Right kidney (tissue), 1 donor: Measurements from ENCODE around the gene CDK14.
"Not testable (repeated sequence)": the region's sequence is repeated elsewhere in the genome, so short reads cannot be mapped to it uniquely, and the experiment has no call there.

ENCODE experiments used
- DNase-seq: peaks from one replicate; pipeline ENCODE4 v3.0.0-alpha.2; 2016

The CDK14 gene

DNA sequence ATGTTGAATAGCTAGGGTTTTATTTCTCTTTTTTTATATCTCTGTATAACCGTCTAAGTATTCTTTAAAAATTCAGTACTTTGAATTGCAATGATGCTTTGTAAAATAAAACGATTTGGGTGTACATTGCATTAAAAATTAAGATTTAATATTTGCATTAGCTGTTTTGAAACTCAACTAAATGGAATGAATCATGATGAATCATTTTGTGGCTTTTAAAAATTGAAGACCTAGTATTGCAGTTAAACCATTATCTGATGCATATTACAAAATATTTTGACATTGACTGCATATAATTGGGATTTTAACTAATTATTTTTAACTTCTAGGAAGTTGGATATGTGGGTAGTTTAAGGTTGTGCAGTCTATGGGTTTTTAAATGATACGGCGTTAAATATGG, 314.0 kb downstream of the CDK14 start:
- no peak for DNase-seq

DNA sequence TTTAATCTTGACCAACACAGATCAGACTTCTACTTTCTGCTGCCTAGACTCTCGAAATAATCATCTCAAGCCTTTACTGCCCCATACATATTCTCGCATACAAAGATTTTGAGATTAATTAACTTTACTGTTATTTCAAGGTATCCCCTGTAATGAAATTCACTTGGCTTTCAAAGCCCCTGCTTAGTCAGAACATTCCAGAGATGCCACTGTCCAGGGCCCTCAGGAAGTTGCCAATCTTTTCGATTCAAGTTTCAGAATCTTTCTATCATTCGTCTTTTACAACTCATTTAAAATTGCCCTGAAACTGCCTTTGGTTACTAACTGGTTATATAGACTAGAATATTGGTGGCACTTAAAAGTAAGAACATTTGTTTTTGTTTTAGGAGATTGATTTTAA, 320.2 kb downstream of the CDK14 start:
- no peak for DNase-seq

DNA sequence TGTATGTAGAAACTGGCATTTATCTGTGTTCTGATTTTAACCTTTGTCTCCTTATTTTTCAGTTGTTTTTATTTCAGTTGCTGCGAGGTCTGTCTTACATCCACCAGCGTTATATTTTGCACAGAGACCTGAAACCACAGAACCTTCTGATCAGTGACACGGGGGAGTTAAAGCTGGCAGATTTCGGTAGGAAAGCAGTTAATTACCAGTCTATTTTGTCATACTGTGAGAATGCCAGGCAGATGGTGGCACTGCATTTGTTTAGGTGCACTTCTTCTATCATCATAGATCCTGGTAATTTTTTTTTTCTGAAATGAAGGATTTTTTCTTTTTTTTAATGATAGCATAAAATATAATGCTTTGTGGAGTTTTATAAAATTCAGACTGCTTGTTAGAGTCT, 321.4 kb downstream of the CDK14 start:
- no peak for DNase-seq

DNA sequence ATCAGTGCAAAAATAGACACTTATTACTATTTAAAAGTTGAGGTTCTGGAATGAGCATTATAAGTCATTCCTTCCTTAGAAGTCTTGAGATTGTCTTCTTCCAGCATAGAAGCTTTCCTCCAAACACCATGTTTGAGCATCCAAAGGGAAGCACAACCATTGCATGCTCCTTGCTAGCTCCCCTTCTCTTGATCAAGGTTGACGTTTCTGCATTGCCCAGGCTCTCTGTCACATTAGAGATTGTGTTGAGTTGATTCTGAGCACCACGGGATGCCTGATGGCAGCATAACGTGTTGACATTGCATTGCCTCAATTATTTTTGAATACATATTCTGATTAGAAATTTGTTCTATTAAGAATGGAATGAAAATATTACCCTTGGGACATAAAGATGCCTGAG, 322.2 kb downstream of the CDK14 start:
- DNase-seq: no peak

DNA sequence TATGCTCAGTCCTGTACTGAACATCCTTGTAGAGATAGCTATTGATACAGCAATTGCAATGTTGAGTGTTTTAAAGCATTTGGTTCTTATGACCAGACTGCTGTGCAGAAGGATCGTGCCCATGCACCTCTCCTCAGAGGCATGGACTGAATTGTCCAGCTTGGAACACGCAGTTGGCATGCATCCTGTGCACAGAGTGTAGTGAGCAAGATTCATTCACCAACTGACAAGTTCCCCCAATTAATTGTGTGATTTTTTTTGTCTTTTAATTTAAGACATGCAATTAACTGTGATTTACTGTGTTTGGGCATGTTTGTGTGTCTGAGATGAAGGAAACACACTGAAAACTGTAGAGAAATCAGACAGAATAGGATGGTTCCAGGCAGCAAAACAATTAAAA, 323.7 kb downstream of the CDK14 start:
- DNase-seq: no peak

DNA sequence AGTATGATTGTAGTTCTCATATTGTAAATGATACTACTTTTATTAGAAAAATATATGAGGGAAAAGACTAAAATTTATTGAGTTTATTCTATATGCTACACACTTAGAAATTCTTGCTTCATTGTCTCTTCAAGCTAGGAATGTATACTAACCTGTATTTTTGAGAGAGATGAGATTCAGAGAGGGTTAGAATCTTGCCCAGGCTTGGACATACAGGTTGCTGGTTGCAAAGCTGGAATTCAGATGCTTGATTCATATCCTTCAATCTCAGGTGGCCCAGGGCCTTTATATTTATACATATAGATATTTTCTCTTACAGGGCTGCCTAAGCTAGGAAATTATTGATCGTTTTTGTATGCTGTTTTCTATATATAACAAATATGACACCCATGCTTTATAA, 324.2 kb downstream of the CDK14 start:
- DNase-seq: no peak

DNA sequence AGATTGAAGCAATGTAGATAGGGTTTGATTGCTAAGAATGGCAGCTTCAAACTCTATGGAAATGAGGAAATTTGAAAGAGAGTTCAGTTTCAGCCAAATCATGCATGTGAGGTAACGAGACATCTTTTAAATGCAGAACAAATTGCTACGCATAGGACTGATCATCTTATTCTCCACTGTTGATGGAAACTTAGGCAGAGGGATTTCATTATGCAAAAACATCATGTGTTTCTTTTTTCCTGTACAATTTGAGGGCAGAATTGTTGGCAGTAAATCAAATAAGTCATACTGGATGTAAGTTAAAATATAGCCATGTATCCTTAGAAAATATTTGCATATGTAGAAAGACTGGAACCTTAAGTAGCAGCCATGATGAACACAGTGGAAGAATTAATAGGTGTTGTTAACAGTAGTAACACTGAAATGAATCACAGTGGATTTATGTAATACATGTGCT, 327.4 kb downstream of the CDK14 start:
- no peak for DNase-seq

DNA sequence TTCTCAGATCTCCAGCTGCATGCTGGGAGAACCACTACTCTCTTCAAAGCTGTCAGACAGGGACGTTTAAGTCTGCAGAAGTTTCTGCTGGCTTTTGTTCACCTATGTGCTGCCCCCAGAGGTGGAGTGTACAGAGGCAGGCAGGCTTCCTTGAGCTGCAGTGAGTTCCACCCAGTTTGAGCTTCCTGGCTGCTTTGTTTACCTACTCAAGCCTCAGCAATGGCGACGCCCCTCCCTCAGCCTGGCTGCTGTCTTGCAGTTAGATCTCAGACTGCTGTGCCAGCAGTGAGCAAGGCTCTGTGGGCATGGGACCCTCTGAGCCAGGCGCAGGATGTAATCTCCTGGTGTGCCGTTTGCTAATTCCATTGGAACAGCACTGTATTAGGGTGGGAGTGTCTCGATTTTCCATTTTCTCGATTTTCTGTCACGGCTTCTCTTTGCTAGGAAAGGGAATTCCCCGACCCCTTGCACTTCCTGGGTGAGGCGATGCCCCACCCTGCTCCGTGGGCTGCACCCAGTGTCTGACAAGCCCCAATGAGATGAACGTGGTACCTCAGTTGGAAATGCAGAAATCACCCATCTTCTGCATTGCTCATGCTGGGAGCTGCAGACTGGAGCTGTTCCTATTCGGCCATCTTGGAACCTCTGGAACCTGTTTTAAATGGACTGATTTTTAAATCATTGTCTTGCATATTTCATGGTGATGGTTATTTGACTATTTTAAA, 332.7 kb downstream of the CDK14 start:
- DNase-seq: not testable (repeated sequence)

DNA sequence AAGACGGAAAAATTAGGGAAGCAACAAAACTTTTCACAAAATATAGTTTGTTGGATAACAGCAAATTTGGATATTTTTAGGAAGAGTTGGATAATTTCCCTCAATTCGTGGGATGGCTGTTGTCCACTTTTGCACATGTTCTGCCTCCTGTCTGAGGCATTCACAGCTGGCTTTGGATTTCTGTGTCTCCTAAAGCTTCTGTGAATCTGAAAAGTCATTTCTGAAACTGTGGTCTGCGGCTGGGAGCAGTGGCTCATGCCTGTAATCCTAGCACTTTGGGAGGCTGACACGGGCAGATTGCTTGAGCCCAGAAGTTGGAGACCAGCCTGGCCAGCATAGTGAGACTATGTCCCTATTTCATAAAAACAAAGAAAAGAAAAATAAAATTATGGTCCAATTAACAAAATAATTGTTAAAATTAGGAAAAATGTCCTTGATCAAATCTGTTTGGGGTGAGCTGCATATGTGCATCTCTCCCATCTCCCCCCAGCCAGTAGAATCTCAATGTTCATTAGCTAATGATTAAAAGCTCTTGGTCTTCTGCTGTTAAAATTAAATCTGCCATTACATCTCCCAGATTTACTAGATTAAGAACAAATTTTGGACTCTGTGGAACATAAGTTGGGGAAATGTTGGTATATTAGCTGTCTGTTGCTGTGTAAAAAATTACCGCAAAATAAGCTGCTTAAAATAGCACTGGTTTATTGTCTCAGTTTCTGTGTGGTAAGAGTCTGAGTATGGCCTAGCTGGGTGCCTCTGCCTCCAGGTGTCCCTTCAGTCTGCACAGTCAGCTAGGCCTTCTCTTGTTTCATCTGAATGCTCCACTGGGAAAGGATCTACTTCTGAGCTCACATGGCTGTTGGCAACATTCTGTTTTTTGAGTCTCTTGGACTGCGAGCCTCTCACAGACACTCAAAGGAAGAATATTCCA, 336.1 kb downstream of the CDK14 start:
- DNase-seq: no peak

DNA sequence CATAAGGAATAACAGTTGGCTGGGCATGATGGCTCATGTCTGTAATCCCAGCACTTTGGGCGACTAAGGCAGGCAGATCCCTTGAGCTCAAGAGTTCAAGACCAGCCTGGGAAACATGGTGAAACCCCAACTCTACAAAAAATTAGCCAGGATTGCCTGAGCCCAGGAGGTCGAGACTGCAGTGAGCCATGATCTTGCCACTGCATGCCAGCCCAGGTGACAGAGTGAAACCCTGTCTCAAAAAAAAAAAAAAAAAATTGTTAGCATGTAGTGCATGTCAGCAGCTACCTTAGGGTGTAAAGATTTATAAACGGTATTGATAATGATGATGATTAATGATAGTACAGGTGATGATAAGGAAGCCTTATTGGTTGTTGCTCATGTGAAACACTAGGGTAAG, 336.9 kb downstream of the CDK14 start:
- DNase-seq: no peak

DNA sequence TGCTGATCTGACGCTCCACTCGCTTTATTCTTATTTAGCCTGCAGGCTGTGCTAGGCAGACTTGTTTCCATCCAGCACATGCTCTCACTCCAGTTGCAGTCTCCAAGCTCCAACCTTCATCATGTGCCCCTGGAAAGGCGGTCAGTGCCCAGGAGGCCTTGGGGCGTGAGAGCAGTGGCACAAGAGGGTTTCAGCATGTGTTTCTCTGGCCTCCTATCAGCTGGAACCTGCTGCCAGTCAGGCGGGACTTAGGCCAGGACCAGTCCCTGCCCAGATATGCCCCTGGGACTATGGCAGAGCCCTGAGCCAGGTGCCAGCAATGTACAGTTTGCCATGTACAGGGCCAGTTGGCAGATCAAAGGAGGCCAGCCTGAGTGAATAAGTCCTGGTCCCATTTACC, 337.9 kb downstream of the CDK14 start:
- no peak for DNase-seq

DNA sequence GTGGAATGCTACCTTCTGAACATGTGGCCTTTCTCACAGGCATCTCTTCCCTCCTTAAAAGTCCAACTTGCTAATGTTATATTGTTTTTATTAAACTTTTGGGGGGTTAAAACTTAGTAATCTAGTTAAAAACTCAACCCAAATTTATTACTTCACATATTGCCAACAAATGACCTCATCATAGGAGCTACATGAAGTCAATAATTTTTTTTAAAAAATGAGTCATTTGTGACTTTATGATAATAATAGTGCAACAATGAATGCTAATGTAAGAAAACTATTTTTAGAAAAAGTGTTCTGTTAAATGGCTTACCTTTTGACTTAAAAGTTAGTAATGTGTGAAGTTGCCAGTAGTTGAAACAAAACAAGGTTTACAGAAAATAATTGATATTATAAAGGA, 342.2 kb downstream of the CDK14 start:
- DNase-seq: no peak

DNA sequence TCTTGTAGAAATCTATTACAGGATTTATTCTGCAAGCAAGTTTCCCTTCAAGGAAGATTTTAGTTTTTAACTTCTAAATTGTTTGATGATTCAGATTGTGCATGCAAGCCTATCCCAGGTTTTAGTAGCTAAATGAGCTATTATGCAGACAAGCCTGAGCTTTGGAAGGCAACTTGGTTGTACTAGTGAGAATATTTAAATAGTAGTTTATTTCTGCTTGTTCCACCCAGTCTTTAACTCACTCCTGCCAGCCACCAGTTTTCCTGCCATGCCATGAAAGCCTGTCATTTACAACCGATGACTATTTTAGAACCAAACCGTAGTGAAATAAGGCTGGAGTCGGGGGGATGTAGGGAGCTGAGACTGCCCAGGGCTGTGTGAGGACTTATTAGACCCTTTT, 343.5 kb downstream of the CDK14 start:
- DNase-seq: no peak

DNA sequence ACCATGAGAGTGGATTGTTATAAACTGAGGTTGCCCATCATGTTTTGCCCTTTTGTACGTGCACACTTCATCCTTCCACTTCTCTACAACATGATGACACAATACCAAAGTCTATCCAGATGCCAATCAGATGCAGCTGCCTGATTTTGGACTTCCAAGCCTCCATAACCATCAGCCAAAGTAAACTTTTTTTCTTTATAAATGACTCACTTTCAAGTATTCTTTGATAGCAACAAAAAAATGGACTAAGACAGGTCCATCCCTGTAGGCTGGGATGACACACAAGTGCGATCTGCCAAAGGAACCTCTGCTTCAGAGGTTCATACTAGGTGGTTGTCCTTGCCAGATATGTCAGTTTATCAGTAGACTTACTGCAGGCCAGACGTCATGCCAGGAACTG, 347.9 kb downstream of the CDK14 start:
- no peak for DNase-seq

DNA sequence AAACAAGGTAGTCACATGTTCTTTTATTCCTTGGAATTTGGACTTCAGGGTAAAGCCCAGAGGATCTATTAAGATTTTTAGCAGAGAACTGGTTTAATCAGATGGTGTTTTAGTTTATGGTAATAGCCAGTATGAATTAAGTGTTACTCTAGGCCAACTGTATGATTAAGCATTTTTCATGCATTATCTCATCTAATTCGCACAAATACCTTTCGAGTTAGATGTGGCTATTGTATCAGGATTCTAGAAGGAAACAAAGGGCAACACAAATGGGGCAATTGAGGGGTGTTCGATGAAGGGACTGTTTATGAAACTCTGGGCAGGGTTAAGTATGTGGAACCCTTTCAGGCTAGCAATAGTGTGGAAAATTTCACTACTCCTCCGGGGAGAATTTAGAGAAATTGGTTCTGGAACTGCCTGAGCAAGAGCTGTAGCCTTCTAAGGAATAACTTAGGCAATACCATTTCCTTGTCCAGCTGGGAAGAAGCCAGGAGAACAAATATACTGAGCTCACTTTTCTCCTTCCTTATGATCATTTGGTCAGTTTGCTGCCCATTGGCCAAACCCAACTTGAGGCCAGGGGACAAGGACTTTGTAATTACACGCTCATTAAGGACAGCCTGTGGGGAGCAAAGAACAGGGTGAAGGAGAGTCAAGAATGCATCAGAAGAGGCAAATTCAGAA, 349.1 kb downstream of the CDK14 start:
- no peak for DNase-seq

DNA sequence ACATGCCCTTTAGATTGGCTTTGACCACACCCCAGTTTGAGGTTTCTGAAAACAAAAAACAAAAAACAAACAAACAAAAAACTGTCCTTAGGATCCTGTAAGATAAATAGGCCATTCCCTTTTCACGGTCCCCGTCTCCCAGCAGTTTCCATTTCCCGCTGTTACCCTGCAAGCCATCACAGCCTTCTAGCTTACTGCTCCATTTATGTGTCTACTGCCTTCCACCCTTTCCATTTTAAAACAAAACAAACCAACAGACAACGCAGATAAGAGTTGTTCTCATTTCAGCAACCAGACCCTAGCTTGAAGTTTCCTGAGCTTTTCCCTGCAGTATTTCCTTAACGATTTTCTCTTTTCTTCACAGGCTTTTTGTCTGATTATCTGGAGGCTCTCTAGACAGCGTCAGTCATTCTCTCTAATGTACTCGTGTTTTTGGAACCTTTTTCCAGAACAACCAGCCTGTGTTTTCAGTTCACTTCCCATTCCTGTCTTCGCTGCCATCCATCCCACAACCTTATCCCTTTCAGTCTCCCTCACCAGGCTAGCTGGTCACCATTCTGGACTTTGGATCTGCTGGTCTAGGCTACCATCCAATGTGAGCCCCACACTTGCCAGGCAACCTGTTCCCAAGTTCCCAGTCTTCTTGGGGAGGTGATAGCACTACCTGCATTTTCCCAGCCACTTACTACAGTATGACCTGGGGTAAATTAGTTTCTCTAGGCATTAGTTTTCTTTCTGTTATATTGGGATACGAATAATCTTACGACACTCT, 350.8 kb downstream of the CDK14 start:
- no peak for DNase-seq

DNA sequence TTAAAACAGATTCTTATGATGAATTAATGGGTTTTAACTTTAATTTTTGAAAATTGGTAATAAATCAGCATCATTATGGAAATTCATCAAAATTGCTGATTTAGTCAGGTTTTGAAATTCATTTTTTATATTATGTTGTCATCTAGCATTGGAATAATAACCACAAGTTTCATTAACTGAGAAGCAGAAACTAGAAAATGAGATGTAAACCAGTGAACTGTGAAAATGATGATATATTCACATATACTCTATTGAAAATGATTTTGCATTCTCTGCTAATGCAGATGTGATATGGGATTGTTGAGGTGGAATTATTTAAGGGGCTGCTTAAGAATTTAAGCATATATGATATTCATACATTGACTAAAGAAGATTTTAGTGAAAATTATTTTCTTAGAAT, 352.0 kb downstream of the CDK14 start:
- DNase-seq: no peak

DNA sequence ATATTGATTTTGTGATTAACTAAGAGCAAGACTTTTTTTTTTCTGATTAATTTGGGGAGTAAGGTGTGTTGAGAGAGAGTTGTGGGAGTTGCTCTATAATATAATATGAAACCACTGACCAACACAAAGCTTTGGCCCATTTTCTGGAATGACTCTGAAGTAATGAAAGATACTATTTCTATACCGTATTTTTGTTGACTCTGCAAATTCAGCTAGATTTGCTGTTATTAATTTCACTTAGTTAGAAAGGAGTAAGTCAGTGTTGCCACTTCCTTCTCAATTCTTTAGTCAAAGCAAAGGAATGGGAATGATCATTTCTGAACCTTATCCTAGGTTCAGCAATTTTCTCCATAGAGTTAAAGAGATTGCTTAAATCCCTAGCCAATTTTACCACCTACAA, 355.1 kb downstream of the CDK14 start:
- DNase-seq: no peak

DNA sequence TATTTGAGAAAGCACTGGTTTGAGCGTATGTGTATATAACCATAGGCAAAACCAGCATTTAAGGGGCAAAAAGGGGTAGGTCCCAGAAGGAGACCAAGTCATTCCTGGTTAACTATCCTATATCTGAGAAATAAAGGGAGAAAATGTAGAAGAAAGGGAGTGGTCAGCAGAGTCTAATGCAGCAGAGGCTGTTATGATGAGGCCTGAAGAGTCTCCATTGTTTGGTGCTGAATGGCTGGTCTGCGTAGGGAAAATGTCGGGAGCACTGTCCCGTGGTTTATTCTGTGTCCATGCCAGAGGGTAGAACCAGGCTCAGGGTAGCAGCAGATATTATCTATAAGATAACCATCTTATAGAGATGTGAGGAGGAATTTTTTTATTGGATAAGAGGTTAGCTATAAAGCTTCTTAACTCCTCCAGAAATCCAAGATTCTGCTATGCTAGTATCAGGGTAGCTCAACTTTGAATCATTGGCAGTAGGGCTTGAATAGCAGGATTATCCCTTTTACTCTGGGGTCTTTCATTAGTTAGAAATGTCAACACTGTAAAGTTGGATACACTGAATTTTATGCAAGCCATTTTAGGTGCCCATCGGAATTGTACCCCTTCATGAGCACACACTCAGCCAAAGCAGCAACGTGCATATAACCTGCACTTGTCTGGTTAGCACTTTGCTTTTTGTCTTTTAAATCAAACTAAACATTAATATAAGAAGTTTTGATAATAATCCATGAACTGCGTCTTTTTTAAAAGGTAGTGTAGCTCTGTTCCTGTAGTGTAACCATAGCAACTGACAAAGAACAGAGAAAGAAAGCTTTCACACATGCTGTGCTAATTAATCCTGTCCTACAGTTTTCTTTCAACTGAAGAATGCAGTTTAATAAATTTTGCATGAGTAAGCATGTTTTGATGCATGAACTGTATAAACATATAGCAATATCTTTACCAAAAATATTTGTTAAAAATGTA, 356.1 kb downstream of the CDK14 start:
- no peak for DNase-seq

DNA sequence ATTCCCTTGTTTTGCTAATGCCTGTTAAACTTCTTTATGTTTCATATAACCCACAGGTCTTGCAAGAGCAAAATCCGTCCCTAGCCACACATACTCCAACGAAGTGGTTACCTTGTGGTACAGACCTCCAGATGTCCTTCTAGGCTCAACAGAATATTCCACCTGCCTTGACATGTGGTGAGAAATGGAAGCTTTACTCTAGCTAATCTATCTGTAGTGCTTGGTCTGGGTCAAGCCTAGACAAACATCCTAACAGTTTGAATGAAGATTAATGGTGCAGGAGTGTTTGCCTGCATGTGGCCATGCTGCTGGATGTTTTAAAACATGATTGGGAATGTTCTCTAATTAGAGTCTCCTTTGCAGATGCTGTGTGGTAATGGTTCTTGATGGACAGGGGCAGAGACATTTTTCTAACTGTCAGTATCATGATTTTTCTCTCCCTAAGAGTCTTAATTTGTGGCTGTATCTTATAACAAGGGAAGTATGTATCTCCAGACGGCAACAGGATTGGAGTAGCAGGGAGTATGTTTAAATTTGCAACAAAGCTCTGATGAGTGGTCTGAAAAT, 359.6 kb downstream of the CDK14 start:
- no peak for DNase-seq

DNA sequence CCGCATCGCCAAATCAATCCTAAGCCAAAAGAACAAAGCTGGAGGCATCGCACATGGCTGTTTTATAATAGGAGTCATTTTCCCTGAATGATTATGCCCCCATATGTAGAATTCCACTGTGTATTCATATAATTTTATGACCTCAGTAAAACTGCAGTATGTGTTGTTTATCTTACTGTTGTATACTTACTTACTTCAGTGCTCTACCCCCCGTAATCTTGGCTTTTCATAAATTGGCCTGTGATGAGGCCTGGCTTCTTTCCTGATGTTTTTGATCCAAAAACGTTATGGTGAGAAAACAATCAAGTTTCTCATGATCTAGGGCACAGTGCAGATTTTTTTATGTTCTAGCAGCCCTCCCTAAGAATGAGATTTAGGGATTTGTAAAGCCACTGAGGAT, 361.8 kb downstream of the CDK14 start:
- DNase-seq: no peak
